Stimulated activated effector memory CD8-positive, alpha-beta T cell treated with anti-CD3 and anti-CD28 coated beads, Interleukin-12 subunit alpha, Interleukin-12 subunit beta, amount 100 ng/mL, for 72 hours (primary cell): Measurements from ENCODE around the gene NAA10.

ENCODE experiments used
- ATAC-seq: fragments of 150-1000 bp; cut with Tn5 transposase; 2 replicates; pipeline ENCODE4 v1.10.0; 2021
- DNase-seq, 2 donors: peaks; one replicate each; pipeline ENCODE4 v3.0.0; 2021 to 2022; ENCODE audit warnings: low spot score in 2 of 2
- H3K27ac Mint-ChIP-seq: one replicate; pipeline ENCODE4 v1.8.0; 2022; ENCODE audit warnings: mild to moderate bottlenecking, mixed read lengths
- H3K36me3 Mint-ChIP-seq: one replicate; pipeline ENCODE4 v1.8.0; 2022; ENCODE audit warnings: mild to moderate bottlenecking, mixed read lengths
- H3K4me1 Mint-ChIP-seq: one replicate; pipeline ENCODE4 v1.8.0; 2022; ENCODE audit warnings: mixed read lengths
- H3K4me3 Mint-ChIP-seq: one replicate; pipeline ENCODE4 v1.8.0; 2022; ENCODE audit warnings: mild to moderate bottlenecking, mixed read lengths
- H3K9me3 Mint-ChIP-seq: one replicate; pipeline ENCODE4 v1.8.0; 2022; ENCODE audit warnings: mixed read lengths

NAA10 gene

DNA sequence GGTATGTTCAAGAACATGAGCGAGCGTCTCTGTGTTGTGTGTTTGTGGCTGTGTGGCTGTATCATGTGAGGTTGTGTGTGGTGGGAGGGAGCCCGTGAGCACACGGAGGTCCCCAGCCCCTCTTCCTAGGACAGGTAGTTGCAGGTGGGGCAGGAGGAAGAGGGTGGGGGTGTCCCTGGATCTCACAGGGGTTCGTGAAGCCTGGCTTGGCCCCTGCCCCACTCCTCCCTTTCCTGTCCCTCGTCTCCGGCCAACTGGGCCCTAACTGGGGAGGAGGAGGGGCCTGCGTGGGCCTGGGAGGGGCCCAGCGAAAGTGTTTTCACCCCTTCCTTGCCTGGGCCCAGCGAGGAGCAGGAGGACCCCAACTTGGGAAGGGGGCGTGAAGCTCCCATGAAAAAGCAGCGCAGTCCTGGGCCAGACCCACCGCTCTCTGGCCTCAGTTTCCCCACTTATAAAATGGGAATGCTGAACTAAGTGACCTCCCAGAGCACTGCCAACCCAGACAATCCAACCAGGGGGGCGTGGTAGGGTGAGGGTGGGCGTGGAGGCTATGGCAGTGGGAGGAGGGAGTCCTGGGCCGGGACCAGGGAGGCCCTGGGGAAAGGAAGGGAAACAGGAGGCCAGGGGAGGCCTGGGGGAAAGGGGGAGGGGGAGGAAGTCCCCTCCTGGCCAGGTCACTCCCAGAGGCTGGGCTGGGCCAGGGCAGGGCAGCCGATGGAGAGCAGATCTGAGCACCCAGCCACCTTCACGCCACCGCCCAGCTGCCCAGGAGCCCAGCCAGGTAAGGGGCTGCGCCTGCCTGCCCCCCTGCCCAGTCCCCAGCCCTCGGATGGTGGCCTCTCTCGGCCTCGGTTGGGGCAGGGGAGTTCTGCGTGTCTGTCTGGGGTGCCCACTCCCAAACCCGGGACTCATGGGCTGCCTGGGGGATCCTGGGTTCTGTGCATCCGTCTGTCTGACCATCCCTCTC lies 30.6 kb downstream of the NAA10 start, which contains the start of gene AVPR2:
Gene AVPR2, plus strand, starts transcription at position 683 of the 967 bp plus-strand sequence. CDS start 473 bp downstream, outside the sequence.
- DNase-seq (no peak), ATAC-seq (no peak)
- H3K36me3 Mint-ChIP-seq, result peaks cover 52% of the 10 kb centered on the region
- H3K4me1 Mint-ChIP-seq, result peaks cover 60% of the 10 kb centered on the region
- no peaks in the 10 kb centered on the region for H3K9me3 Mint-ChIP-seq
- peak within 1 kb of the TSS; percentile 26 for H3K4me3 Mint-ChIP-seq
- H3K27ac Mint-ChIP-seq, result peak within 1 kb of the TSS; percentile 80

DNA sequence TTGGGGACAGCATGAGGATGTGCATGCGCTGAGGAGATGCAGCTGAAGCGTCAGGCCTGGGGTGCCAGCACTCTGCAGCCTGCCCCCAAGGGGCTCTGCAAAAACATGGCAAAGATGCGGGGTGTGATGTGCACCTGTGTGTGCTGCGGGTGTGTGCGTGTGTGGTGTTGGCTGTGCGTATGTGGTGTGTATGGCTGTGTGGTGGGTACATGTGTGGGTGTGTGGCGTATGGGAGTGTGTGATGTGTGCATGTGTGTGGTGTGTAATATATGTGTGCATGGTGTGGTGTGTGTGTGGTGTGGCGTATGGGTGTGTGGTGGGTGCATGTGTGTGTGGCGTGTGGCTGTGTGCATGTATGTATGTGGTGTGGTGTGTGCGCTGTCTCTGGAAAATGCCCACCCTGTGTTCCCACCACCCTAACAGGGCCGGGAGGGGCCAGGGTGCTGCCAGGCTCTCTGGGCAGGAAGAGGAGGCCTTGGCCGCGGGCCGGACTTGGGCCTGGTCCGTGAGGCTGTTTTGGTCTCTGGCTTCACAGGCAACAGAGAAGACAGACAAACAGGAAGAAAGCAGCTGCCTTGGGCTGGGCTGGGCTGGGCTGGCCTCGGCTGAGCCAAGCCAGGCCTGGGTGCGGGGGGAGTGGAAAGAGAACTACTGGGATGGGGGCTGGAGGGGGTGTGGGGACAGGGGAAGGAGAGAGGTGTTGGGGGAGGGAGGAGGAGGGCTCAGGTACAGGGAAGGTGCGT lies 31.4 kb downstream of the NAA10 start:
- ATAC-seq (no peak), DNase-seq (no peak)
- Mint-ChIP-seq H3K4me3 (peak overlapping the region; percentile 26), H3K36me3 (peaks cover 48% of the 10 kb centered on the region), H3K4me1 (peaks cover 60% of the 10 kb centered on the region), H3K9me3 (no peaks in the 10 kb centered on the region), H3K27ac (peak overlapping the region; percentile 80)

DNA sequence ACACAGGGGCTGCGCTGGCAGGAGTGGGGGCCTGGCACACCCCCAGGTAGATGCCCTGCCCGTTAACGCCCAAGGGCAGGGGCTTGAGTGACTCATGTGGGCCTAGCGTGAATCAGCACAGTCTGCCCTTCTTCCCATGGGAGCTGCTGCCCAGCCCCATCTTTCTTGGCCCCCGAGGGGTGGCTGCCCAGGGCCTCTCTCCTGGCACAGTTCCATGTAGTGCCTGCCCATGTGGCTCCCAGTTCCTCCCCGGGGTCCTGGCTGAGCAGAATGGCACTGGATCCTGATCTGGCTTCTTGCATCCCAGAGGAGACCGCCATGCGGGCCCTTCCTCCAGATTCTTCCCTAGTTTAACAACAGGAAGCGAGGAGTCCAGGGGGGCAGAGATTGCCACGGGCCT lies 32.5 kb downstream of the NAA10 start:
- Mint-ChIP-seq H3K9me3 (no peaks in the 10 kb centered on the region), H3K36me3 (peaks cover 45% of the 10 kb centered on the region), H3K27ac (peak overlapping the region; percentile 85), H3K4me1 (peaks cover 59% of the 10 kb centered on the region), H3K4me3 (peak overlapping the region; percentile 60)
- DNase-seq (no peak), ATAC-seq (no peak)

DNA sequence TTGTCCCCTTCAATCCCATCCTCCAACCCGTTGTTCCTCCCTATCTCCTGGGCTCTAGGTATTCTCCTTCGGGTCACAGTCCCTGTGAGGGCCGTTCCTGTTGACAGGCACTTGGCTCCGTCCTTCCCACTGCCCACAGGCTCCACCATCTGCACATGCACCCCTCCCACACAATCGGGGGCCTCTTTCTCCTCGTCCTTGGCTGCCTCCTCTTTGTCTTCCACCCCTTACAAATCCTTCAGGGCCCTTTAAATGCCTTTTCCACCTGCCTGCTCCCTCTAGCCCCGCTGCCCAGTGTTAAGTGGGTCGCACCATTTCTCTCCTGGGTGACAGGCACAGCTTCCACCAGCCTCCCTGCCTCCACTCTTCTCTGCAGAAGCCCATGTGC lies 33.1 kb downstream of the NAA10 start:
- Mint-ChIP-seq H3K27ac (peak overlapping the region; percentile 85), H3K4me1 (peaks cover 53% of the 10 kb centered on the region), H3K36me3 (peaks cover 39% of the 10 kb centered on the region), H3K9me3 (no peaks in the 10 kb centered on the region), H3K4me3 (peak overlapping the region; percentile 60)
- ATAC-seq (no peak), DNase-seq (no peak)

DNA sequence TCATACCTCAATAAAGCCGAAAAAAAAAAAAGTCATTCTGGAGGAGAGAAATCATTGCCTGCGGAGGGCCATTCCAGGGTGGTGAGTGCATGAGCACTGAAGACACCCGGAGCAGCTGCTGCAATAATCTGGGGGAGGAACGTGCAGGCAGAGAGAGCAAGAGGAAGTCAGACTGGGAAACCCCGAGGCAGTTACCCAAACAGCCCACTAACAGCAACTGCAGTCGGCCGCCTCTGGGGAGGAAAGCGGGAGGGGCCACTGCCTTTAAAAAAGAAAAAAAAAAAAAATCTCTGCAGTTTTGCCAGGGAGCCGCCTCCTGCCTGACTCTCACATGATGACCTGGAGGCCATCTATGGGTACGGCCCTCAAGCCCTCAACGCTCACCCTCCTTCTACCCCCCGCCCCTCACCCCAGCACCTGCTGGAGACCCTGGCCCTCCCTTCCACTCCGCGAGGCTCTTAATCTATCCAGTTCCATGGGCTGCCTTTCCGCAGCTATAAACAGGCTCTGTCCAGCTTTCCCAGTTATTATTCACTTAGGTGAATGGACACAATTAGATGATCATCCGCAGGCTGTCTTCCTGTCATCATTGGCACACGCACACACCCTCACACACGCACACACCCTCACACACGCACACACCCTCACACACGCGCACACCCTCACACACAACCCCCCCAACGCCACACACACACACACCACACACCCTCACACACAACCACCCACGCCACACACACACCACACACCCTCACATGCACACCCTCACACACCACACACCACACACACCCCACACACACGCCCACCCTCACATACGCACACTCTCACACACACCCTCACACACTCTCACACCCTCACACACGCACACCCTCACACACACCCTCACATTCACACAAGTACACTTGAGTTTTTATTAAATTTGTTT lies 33.7 kb downstream of the NAA10 start:
- DNase-seq, result peak in 1 of 2 donors; percentile 60
- Mint-ChIP-seq H3K27ac (peak overlapping the region; percentile 85), H3K9me3 (no peaks in the 10 kb centered on the region), H3K4me1 (peaks cover 46% of the 10 kb centered on the region), H3K36me3 (peaks cover 33% of the 10 kb centered on the region), H3K4me3 (peak overlapping the region; percentile 60)
- peak; percentile 88 for ATAC-seq

DNA sequence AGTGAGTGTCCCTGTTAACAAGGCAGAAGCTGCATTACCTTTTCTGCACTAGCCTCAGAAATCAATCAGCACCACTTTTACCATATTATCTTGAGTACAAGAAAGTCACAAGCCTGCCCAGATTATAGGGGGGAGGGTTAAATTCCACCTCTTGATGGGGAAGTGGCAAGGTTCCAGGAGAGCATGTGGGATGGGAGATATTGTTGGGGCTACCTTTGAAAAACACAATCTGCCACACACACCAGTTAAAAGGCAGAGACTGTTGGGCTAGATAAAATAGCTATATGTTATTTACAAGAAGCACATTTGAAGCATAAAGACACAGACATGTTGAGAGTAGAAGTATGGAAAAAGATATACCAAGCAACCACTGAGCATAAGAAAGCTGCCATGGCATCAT lies 36.9 kb downstream of the NAA10 start:
- Mint-ChIP-seq H3K4me1 (peaks cover 19% of the 10 kb centered on the region), H3K36me3 (peaks cover 13% of the 10 kb centered on the region), H3K4me3 (no peak overlapping the region), H3K27ac (no peak overlapping the region), H3K9me3 (no peaks in the 10 kb centered on the region)
- no peak for ATAC-seq
- DNase-seq, result no peak

DNA sequence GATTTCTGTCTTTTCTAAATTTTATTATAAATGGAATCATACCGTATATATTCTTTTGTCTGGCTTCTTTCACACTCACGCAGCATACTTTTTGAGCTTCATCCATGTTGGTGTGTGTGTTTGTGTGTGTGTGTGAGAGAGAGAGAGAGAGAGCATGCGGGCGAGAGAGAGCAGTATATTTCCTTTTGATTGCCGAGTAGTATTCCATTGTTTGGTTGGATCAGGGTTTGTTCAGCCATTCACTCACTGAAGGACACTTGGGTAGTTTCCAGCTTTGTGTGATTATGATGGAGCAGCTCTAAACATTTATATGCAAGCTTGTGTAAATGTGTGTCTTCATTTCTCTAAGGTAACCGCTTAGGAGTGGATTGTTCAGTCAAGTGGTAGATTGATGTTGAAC lies 45.7 kb downstream of the NAA10 start:
- Mint-ChIP-seq H3K36me3 (no peaks in the 10 kb centered on the region), H3K9me3 (no peaks in the 10 kb centered on the region), H3K27ac (no peak overlapping the region), H3K4me1 (no peaks in the 10 kb centered on the region), H3K4me3 (no peak overlapping the region)
- no peak for ATAC-seq
- DNase-seq, result no peak

DNA sequence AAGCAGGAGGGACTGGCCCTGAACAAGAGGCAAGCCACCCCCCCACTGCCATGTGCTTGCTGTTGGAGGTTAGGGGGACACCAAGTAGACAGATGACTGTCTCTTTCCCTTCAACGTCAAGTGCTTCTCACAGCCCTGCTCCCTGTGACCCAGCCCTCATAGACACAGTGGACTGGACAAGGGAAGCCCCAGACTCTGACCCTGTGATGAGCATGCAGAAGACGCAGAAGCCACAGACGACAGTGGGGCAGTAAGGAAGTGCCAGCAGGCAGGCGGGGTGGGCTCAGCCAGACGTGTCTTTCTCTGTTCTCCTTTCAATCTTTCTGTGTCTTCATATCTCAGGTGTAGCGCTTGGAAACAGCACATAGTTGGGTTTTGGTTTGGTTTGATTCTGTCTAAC lies 46.5 kb downstream of the NAA10 start:
- peak; percentile 56 for ATAC-seq
- Mint-ChIP-seq H3K4me1 (no peaks in the 10 kb centered on the region), H3K27ac (no peak overlapping the region), H3K36me3 (no peaks in the 10 kb centered on the region), H3K9me3 (no peaks in the 10 kb centered on the region), H3K4me3 (no peak overlapping the region)
- no peak for DNase-seq

DNA sequence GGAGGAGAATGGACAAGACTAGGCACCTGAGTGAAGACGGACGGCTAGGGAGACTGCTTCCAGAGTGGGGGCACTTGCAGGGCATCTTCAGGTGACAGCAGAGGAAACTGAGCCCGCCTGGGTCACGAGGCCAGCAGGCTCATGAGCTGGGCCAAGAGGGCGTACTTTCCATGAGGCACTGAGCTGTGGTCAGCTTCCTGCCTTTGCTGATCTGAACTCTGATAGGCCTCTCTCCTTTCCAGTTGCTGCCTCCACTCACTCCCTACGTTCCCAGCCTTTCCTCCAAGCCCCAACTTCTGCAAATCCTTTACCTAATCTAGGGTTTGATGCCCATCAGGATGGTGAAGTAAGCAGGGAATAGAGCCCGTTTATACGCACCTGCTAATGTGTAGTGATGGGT lies 47.5 kb downstream of the NAA10 start:
- no peak for DNase-seq
- no peaks in the 10 kb centered on the region for H3K4me1 Mint-ChIP-seq
- no peak overlapping the region for H3K27ac Mint-ChIP-seq
- H3K4me3 Mint-ChIP-seq, result no peak overlapping the region
- no peak for ATAC-seq
- no peaks in the 10 kb centered on the region for H3K36me3 Mint-ChIP-seq
- no peaks in the 10 kb centered on the region for H3K9me3 Mint-ChIP-seq

DNA sequence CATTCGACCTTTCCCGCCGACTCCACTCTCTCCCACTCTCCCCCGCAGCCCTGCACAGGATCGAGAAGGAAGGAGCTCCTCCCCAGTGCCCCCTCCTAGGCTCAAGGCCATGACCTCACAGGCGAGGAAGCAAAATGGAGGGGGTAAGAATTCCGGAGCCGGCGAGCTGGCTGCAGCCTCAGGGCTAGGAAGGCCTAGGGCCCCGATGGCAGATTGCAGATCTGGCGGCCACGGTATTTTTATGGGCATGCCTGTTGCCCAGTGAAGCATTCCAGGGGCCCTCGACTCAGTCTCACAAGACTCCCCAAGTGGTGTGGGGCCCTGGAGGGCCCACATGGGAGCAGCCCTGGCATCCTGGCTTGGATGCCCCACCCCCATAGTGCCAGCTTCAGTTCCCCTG lies 47.9 kb downstream of the NAA10 start:
- Mint-ChIP-seq H3K9me3 (no peaks in the 10 kb centered on the region), H3K36me3 (no peaks in the 10 kb centered on the region), H3K27ac (no peak overlapping the region), H3K4me1 (no peaks in the 10 kb centered on the region), H3K4me3 (no peak overlapping the region)
- ATAC-seq (no peak), DNase-seq (no peak)

DNA sequence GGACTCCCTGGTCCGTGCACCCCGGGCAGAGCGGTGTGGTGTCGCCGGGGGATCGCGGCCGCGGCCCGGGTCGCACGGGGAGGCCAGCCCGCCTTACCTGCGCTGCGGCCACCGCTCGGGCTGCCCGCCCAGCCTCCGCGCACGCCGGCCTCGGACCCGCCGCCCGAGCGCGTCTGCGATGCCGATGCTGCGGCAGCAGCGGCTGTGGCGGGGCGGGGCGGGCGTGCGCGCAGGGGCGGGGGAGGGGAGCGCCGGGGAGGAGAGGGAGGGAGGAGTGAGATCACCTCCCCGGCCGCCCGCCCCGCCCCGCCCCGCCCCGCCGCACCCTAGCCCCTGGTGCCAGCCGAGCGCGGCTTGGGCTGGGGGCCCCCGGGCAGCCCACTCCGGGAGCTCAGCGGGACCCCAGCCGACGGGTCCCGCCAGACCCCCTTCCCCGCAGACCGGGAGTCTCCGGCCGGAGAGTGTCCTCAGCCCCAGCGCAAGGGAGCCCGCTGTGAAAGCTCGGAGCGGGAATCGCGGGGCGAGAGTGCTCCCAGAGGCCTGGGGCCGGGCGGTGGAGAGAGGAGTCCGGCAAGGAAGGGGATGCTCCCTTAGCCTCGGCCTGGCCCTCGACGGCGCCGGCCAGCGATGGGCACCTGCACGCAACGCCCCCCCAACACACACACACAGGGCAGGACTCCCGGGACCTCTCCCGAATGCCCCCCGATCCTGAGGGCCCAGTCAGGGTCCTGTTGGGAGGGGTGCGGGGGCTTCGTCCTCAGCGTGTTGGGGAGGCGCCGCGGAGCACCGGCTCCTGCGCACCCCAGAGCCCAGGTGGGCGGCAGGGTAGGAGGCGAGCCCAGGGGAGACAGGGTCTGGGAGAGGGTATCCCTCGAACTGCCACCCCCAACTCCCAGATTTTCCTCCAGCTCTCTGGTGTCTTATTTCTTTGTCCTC lies 48.6 kb downstream of the NAA10 start, which contains the start of gene L1CAM:
Gene L1CAM, minus strand, starts transcription at position 206 of the 936 bp plus-strand sequence. CDS start 10,337 bp downstream, outside the sequence.
- no peak for DNase-seq
- peak within 1 kb of the TSS; percentile 46 for H3K4me3 Mint-ChIP-seq

DNA sequence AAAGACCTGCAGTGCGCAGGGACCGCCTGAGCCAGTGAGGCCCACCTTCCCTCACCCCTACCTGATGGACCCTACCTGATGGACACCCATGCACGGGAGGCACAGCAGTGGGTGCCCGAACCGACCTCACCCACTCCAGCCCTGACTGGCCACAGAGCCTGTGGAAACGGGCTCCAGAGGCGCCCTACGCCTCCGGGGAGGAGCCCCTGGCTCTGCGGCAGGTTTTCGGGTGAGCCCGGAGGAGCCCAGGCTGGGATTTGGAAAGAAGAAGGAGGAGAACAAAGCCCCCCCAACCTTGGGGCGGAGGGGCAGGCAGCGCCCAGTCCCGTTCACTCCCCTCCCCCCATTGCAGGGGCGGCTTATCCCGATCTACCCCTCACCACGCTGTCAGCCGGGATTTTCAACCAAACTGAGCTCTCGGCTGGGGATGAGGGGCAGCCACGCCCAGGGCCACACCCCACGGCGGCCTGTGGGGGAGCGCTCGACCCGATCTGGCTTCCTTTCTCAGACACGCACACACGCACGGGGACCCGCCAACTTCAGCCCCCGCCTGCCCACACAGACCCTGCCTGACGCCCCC lies 49.5 kb downstream of the NAA10 start:
- Mint-ChIP-seq H3K4me1 (no peaks in the 10 kb centered on the region), H3K36me3 (no peaks in the 10 kb centered on the region), H3K9me3 (no peaks in the 10 kb centered on the region), H3K4me3 (peak overlapping the region; percentile 46), H3K27ac (no peak overlapping the region)
- peak; percentile 64 for ATAC-seq
- no peak for DNase-seq

More for the DNA sequence above, 48.6 kb downstream of the NAA10 start, which contains the start of gene L1CAM:
- ATAC-seq, result peak; percentile 61
- Mint-ChIP-seq H3K27ac (no peak within 1 kb of the TSS), H3K4me1 (no peaks in the 10 kb centered on the region), H3K36me3 (no peaks in the 10 kb centered on the region), H3K9me3 (no peaks in the 10 kb centered on the region)

DNA sequence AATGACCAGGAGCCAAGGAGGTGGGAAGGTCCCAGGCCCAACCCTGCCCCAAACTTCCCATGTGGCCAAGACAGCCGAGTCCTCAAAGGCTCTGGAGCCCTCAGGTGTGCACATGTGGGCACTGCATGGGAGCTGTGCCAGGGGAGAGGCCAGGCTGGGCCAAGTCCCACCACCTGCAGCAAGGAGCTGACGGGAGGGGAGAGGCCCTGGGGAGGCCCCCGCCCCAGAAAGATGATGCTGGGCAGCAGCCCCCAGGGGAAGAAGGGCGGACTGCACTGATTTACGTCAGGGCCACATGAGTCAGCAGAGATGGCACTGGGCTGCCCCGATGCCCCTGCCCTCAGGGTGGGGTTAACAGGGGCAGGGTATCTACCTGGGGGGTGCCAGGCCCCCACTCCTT lies 50.2 kb downstream of the NAA10 start:
- Mint-ChIP-seq H3K4me1 (no peaks in the 10 kb centered on the region), H3K4me3 (peak overlapping the region; percentile 46), H3K27ac (no peak overlapping the region), H3K36me3 (no peaks in the 10 kb centered on the region), H3K9me3 (no peaks in the 10 kb centered on the region)
- no peak for ATAC-seq
- DNase-seq, result no peak
